Activated CD8-positive, alpha-beta memory T cell treated with anti-CD3 and anti-CD28 coated beads, Interleukin-2, amount 10 ng/mL, durations not matched to agents 7 days and 5 days (primary cell): ENCODE data around the gene HECTD4. TPM values are rescaled to one million over a fixed set of nuclear protein-coding genes. Genes with fewer than 3 reads are reported as not detected.
A peak's percentile ranks its signal among the peaks of the same experiment; 100 is the strongest.

Source experiments
- ATAC-seq: fragments of 150-1000 bp; cut with Tn5 transposase; one replicate; pipeline ENCODE4 v1.10.0; 2021; ENCODE audit warnings: moderate library complexity
- CTCF ChIA-PET: fragments of 350-600 bp; sonication (Branson Sonifier 250); formaldehyde crosslinking; loops from one replicate; lab custom pipeline; 2021; ENCODE audit warnings: antibody characterized with exemption; lab: Charles Lee
- DNase-seq: peaks from one replicate; pipeline ENCODE4 v3.0.0-alpha.2; 2020
- H3K27ac Mint-ChIP-seq: one replicate; pipeline ENCODE4 v1.8.0; 2021; ENCODE audit warnings: mild to moderate bottlenecking, mixed read lengths
- H3K27me3 Mint-ChIP-seq: one replicate; pipeline ENCODE4 v1.8.0; 2021; ENCODE audit warnings: mixed read lengths
- H3K36me3 Mint-ChIP-seq: one replicate; pipeline ENCODE4 v1.8.0; 2021; ENCODE audit warnings: mild to moderate bottlenecking, mixed read lengths
- H3K4me1 Mint-ChIP-seq: one replicate; pipeline ENCODE4 v1.8.0; 2021; ENCODE audit warnings: mixed read lengths
- H3K4me3 Mint-ChIP-seq: one replicate; pipeline ENCODE4 v1.8.0; 2021; ENCODE audit warnings: mild to moderate bottlenecking, moderate library complexity, mixed read lengths
- H3K9me3 Mint-ChIP-seq: one replicate; pipeline ENCODE4 v1.8.0; 2022; ENCODE audit warnings: low read depth, mixed read lengths
- total RNA-seq, 2 experiments: library from RNA; stranded (reverse); gene quantifications; one replicate each; pipeline ENCODE4 v1.2.3, GENCODE V29; 2021

Gene HECTD4
- total RNA-seq, 2 experiments from 2014 or later = 49.3 to 55.4 TPM

- Mint-ChIP-seq H3K27me3 (no peaks in the 10 kb centered on the region), H3K9me3 (no peaks in the 10 kb centered on the region), H3K4me3 (no peak overlapping the region), H3K27ac (no peak overlapping the region), H3K4me1 (no peaks in the 10 kb centered on the region), H3K36me3 (peaks cover 7% of the 10 kb centered on the region)
- no peak for DNase-seq
- CTCF ChIA-PET = interaction anchor here (0.7 to 1.2 kb wide), 3 partner anchors 20 to 58 kb away, joined by 3 to 6 read pairs (median 4); no protein-coding TSS in a partner anchor
- no peak for ATAC-seq
Observed at GRCh38 chr12:112218150-112218549, 164.1 kb downstream of the HECTD4 start.

- Mint-ChIP-seq H3K4me1 (no peaks in the 10 kb centered on the region), H3K9me3 (no peaks in the 10 kb centered on the region), H3K27ac (no peak overlapping the region), H3K27me3 (no peaks in the 10 kb centered on the region), H3K4me3 (no peak overlapping the region), H3K36me3 (peaks cover 7% of the 10 kb centered on the region)
- no peak for DNase-seq
- no peak for ATAC-seq
- CTCF ChIA-PET = interaction anchor here (0.7 to 1.2 kb wide), 3 partner anchors 19 to 59 kb away, joined by 3 to 6 read pairs (median 4); no protein-coding TSS in a partner anchor
Observed at GRCh38 chr12:112217647-112218046, 164.6 kb downstream of the HECTD4 start.

GRCh38 chr12:112216223-112216622, 166.0 kb downstream of the HECTD4 start:
- H3K36me3 Mint-ChIP-seq = peaks cover 17% of the 10 kb centered on the region
- CTCF ChIA-PET = interaction anchor here (1.8 kb wide), 1 partner anchor 18 kb away, joined by 5 read pairs; no protein-coding TSS in a partner anchor
- DNase-seq (no peak), ATAC-seq (no peak)
- no peaks in the 10 kb centered on the region for H3K9me3 Mint-ChIP-seq
- no peaks in the 10 kb centered on the region for H3K4me1 Mint-ChIP-seq
- no peak overlapping the region for H3K27ac Mint-ChIP-seq
- no peaks in the 10 kb centered on the region for H3K27me3 Mint-ChIP-seq
- H3K4me3 Mint-ChIP-seq = no peak overlapping the region

GRCh38 chr12:112214064-112214463, 168.2 kb downstream of the HECTD4 start:
- no peaks in the 10 kb centered on the region for H3K4me1 Mint-ChIP-seq
- ATAC-seq = no peak
- CTCF ChIA-PET = interaction anchor here (1.2 kb wide), 1 partner anchor 16 kb away, joined by 3 read pairs; no protein-coding TSS in a partner anchor

GRCh38 chr12:112208301-112208910, 173.8 kb downstream of the HECTD4 start:
- DNase-seq (no peak), ATAC-seq (no peak)
- Mint-ChIP-seq H3K4me1 (peaks cover 17% of the 10 kb centered on the region), H3K9me3 (no peaks in the 10 kb centered on the region), H3K4me3 (no peak overlapping the region), H3K27me3 (no peaks in the 10 kb centered on the region), H3K36me3 (peaks cover 18% of the 10 kb centered on the region), H3K27ac (no peak overlapping the region)
- CTCF ChIA-PET = interaction anchor here (0.9 to 2.6 kb wide), 3 partner anchors 9 to 35 kb away, joined by 3 to 17 read pairs (median 4); no protein-coding TSS in a partner anchor

More at GRCh38 chr12:112214064-112214463, 168.2 kb downstream of the HECTD4 start:
- Mint-ChIP-seq H3K27ac (no peak overlapping the region), H3K9me3 (no peaks in the 10 kb centered on the region), H3K36me3 (peaks cover 23% of the 10 kb centered on the region), H3K27me3 (no peaks in the 10 kb centered on the region), H3K4me3 (no peak overlapping the region)
- no peak for DNase-seq

GRCh38 chr12:112207397-112207924, 174.8 kb downstream of the HECTD4 start:
- H3K36me3 Mint-ChIP-seq = peaks cover 20% of the 10 kb centered on the region
- ATAC-seq (no peak), DNase-seq (no peak)
- H3K4me1 Mint-ChIP-seq = peaks cover 17% of the 10 kb centered on the region
- H3K4me3 Mint-ChIP-seq = no peak overlapping the region
- peak overlapping the region; percentile 30 for H3K27ac Mint-ChIP-seq
- H3K27me3 Mint-ChIP-seq = no peaks in the 10 kb centered on the region
- no peaks in the 10 kb centered on the region for H3K9me3 Mint-ChIP-seq
- CTCF ChIA-PET = interaction anchor here (0.9 to 2.6 kb wide), 3 partner anchors 8 to 288 kb away, joined by 3 to 17 read pairs (median 3); no protein-coding TSS in a partner anchor

- Mint-ChIP-seq H3K4me3 (no peak overlapping the region), H3K27ac (no peak overlapping the region), H3K36me3 (peaks cover 16% of the 10 kb centered on the region), H3K9me3 (no peaks in the 10 kb centered on the region), H3K27me3 (no peaks in the 10 kb centered on the region), H3K4me1 (peaks cover 17% of the 10 kb centered on the region)
- DNase-seq (no peak), ATAC-seq (no peak)
- CTCF ChIA-PET = interaction anchor here (1.0 to 2.6 kb wide), 2 partner anchors 9 to 289 kb away, joined by 3 to 17 read pairs; no protein-coding TSS in a partner anchor
Observed at GRCh38 chr12:112206944-112207343, 175.3 kb downstream of the HECTD4 start.

GRCh38 chr12:112199136-112199535, 183.1 kb downstream of the HECTD4 start:
- no peak for DNase-seq
- no peaks in the 10 kb centered on the region for H3K4me1 Mint-ChIP-seq
- no peak overlapping the region for H3K4me3 Mint-ChIP-seq
- H3K36me3 Mint-ChIP-seq = peaks cover 10% of the 10 kb centered on the region
- CTCF ChIA-PET = interaction anchor here (0.9 to 9.1 kb wide), 10 partner anchors 9 to 215 kb away, joined by 3 to 102 read pairs (median 6); no protein-coding TSS in a partner anchor
- H3K27ac Mint-ChIP-seq = no peak overlapping the region
- no peaks in the 10 kb centered on the region for H3K27me3 Mint-ChIP-seq
- no peak for ATAC-seq
- no peaks in the 10 kb centered on the region for H3K9me3 Mint-ChIP-seq

GRCh38 chr12:112198120-112198733, 184.0 kb downstream of the HECTD4 start:
- DNase-seq (peak; percentile 73), ATAC-seq (peak; percentile 93)
- H3K4me3 Mint-ChIP-seq = no peak overlapping the region
- CTCF ChIA-PET = interaction anchor here (0.8 to 9.1 kb wide), 19 partner anchors 9 to 253 kb away, joined by 3 to 102 read pairs (median 4); no protein-coding TSS in a partner anchor
- no peaks in the 10 kb centered on the region for H3K27me3 Mint-ChIP-seq
- H3K9me3 Mint-ChIP-seq = no peaks in the 10 kb centered on the region
- H3K27ac Mint-ChIP-seq = no peak overlapping the region
- no peaks in the 10 kb centered on the region for H3K4me1 Mint-ChIP-seq
- H3K36me3 Mint-ChIP-seq = peaks cover 9% of the 10 kb centered on the region

GRCh38 chr12:112196196-112196875, 185.9 kb downstream of the HECTD4 start:
- no peaks in the 10 kb centered on the region for H3K9me3 Mint-ChIP-seq
- no peak overlapping the region for H3K27ac Mint-ChIP-seq
- H3K4me3 Mint-ChIP-seq = no peak overlapping the region
- no peaks in the 10 kb centered on the region for H3K27me3 Mint-ChIP-seq
- CTCF ChIA-PET = interaction anchor here (2.1 to 9.1 kb wide), 3 partner anchors 11 to 192 kb away, joined by 4 to 102 read pairs (median 17); no protein-coding TSS in a partner anchor
- ATAC-seq (no peak), DNase-seq (no peak)
- peaks cover 12% of the 10 kb centered on the region for H3K36me3 Mint-ChIP-seq
- H3K4me1 Mint-ChIP-seq = no peaks in the 10 kb centered on the region

- no peak for DNase-seq
- Mint-ChIP-seq H3K4me3 (no peak overlapping the region), H3K36me3 (peaks cover 12% of the 10 kb centered on the region), H3K27ac (no peak overlapping the region), H3K27me3 (no peaks in the 10 kb centered on the region), H3K9me3 (no peaks in the 10 kb centered on the region), H3K4me1 (no peaks in the 10 kb centered on the region)
- CTCF ChIA-PET = interaction anchor here (9.1 kb wide), 1 partner anchor 193 kb away, joined by 102 read pairs; no protein-coding TSS in a partner anchor
- no peak for ATAC-seq
Observed at GRCh38 chr12:112194601-112195247, 187.5 kb downstream of the HECTD4 start.

- Mint-ChIP-seq H3K4me1 (no peaks in the 10 kb centered on the region), H3K27ac (no peak overlapping the region), H3K9me3 (no peaks in the 10 kb centered on the region), H3K27me3 (no peaks in the 10 kb centered on the region), H3K36me3 (peaks cover 9% of the 10 kb centered on the region), H3K4me3 (no peak overlapping the region)
- no peak for ATAC-seq
- CTCF ChIA-PET = interaction anchor here (2.3 kb wide), 1 partner anchor 196 kb away, joined by 9 read pairs; no protein-coding TSS in a partner anchor
- no peak for DNase-seq
Observed at GRCh38 chr12:112192475-112192874, 189.8 kb downstream of the HECTD4 start.
